Right lobe of liver (tissue), 4 donors: ENCODE measurements around the gene RABL2A.
"Not testable (repeated sequence)": the region's sequence is repeated elsewhere in the genome, so short reads cannot be mapped to it uniquely, and the experiment has no call there.

Experiments
- CTCF ChIP-seq, 4 donors: fragments of 200-600 bp in 3 of 4; fragments of 450-650 bp in 1 of 4; IDR thresholded peaks; one replicate each; pipeline versions ENCODE4 v1.5.1 to v1.8.0; 2016 to 2022; ENCODE audit warnings: antibody characterized with exemption in 4 of 4, mild to moderate bottlenecking in 2 of 4
- POLR2A ChIP-seq: fragments of 450-650 bp; IDR thresholded peaks from one replicate; pipeline ENCODE4 v1.6.1; 2017; ENCODE audit warnings: antibody characterized with exemption, mild to moderate bottlenecking
- donor health status: DM: no; HTN: no; CAD: no.
- donor health status: DM: no; HTN: no; CAD: no.
- donor health status: DM: no; HTN: yes; CAD: no.

DNA sequence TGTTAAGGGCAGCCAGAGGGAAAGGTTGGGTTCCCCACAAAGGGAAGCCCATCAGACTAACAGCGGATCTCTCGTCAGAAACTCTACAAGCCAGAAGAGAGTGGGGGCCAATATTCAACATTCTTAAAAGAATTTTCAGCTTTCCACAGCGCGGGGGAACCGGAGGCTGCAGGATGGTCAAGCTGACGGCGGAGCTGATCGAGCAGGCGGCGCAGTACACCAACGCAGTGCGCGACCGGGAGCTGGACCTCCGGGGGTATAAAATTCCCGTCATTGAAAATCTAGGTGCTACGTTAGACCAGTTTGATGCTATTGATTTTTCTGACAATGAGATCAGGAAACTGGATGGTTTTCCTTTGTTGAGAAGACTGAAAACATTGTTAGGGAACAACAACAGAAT lies 30.7 kb downstream of the RABL2A start:
- not testable (repeated sequence) for TF ChIP-seq CTCF (IDR thresholded peaks at IDR 0.05); POLR2A
